Panc1 (cell line): ENCODE results near the gene SLC20A1. TPM values are rescaled to one million over a fixed set of nuclear protein-coding genes. Genes with fewer than 3 reads are reported as not detected.
A peak's percentile ranks its signal among the peaks of the same experiment; 100 is the strongest.

ENCODE experiments used
- ATAC-seq: fragments of 200-7000 bp; cut with Tn5 transposase; 2 replicates; pipeline ENCODE4 v1.9.1; 2020; ENCODE audit warnings: mild to moderate bottlenecking, moderate library complexity
- BruUV-seq: library from RNA; stranded (reverse); fragments of 400-500 nt; replicated peaks from 2 replicates; lab custom pipeline; 2021; lab: Mats Ljungman, UMichigan
- CTCF ChIA-PET: fragments of 300-600 bp; sonication (Branson Sonifier 250); formaldehyde crosslinking; loops from one replicate; lab custom pipeline; 2022; ENCODE audit warnings: antibody characterized with exemption; lab: Charles Lee
- POLR2A ChIA-PET: fragments of 300-600 bp; sonication (Branson Sonifier 250); formaldehyde crosslinking; loops from one replicate; lab custom pipeline; 2022; ENCODE audit warnings: antibody characterized with exemption; lab: Charles Lee
- DNase-seq: peaks from one replicate; pipeline ENCODE4 v3.0.0-alpha.2; 2010; ENCODE audit warnings: low read depth, low spot score
- H3K27ac ChIP-seq: 2 replicates; pipeline ENCODE4 v1.5.1; 2011; ENCODE audit warnings: mild to moderate bottlenecking, low read length, inconsistent platforms
- H3K27me3 ChIP-seq: fragments of 200-500 bp; sonication (Bioruptor generic); 2 replicates; pipeline ENCODE4 v1.6.0; 2014; ENCODE audit warnings: low read length, inconsistent platforms; ENCODE audit not compliant: control insufficient read depth, insufficient read depth
- H3K36me3 ChIP-seq: fragments of 200-500 bp; sonication (Bioruptor generic); 2 replicates; pipeline ENCODE4 v1.5.1; 2014; ENCODE audit warnings: inconsistent platforms, mild to moderate bottlenecking, low read length, moderate library complexity; ENCODE audit not compliant: control insufficient read depth, insufficient read depth
- H3K4me1 ChIP-seq: 2 replicates; pipeline ENCODE4 v1.5.1; 2011; ENCODE audit warnings: inconsistent platforms, mild to moderate bottlenecking, low read length, moderate library complexity; ENCODE audit not compliant: control insufficient read depth, insufficient read depth
- H3K4me3 ChIP-seq, 2 experiments: 2 replicates each; pipeline ENCODE4 v1.5.1; 2011 to 2012; ENCODE audit warnings: low read depth in 2 of 2, low read length in 2 of 2, mild to moderate bottlenecking in 2 of 2, inconsistent platforms in 1 of 2, moderate library complexity in 1 of 2
- H3K9me3 ChIP-seq: fragments of 200-500 bp; sonication (Bioruptor generic); 2 replicates; pipeline ENCODE4 v1.5.1; 2014; ENCODE audit warnings: low read depth, mild to moderate bottlenecking, inconsistent platforms, low read length, moderate library complexity; ENCODE audit not compliant: control insufficient read depth, insufficient read depth
- CTCF ChIP-seq: fragments of 450-650 bp; IDR thresholded peaks from 2 replicates; pipeline ENCODE4 v1.5.1; 2017; ENCODE audit warnings: mild to moderate bottlenecking
- POLR2AphosphoS5 ChIP-seq: IDR thresholded peaks from 2 replicates; pipeline ENCODE4 v1.6.1; 2012; ENCODE audit warnings: mild to moderate bottlenecking, low read depth, low read length, moderate library complexity
- SIN3A ChIP-seq: IDR thresholded peaks from 2 replicates; pipeline ENCODE4 v1.6.1; 2012; ENCODE audit warnings: low read depth, mild to moderate bottlenecking, low read length, moderate library complexity, borderline replicate concordance; ENCODE audit not compliant: insufficient read depth
- TCF7L2 ChIP-seq: IDR thresholded peaks from 2 replicates; pipeline ENCODE4 v1.6.1; 2011; ENCODE audit warnings: mild to moderate bottlenecking, low read depth, low read length, inconsistent platforms
- in situ Hi-C: cut with HindIII; loops from 2 replicates; pipeline ENCODE4 v1.10.0; 2016; ENCODE audit warnings: low sequenced_read_pairs, low pct_unique_long_range_greater_than_20kb
- intact Hi-C: fragments of 100-400 bp; cut with micrococcal nuclease; formaldehyde crosslinking; loops from one replicate; pipeline ENCODE4 v1.10.0; 2022; ENCODE audit not compliant: unreplicated experiment
- total RNA-seq: library from RNA; stranded (reverse); gene quantifications from one replicate; pipeline ENCODE4 v1.2.1, GENCODE V29; 2021; ENCODE audit not compliant: unreplicated experiment
- TF ChIP-seq, protein P1 (sequence below), 2 experiments: IDR thresholded peaks; 2 replicates each; pipeline ENCODE4 v1.6.1; 2011 to 2012; ENCODE audit warnings: low read depth in 2 of 2, control low read depth in 1 of 2, low read length in 1 of 2, mild to moderate bottlenecking in 1 of 2, moderate library complexity in 1 of 2; ENCODE audit not compliant: insufficient read depth in 1 of 2

SLC20A1 gene
- total RNA-seq, 1 experiment from 2014 or later = 72.0 TPM

GRCh38 chr2:112692918-112693317 is 47.2 kb downstream of the SLC20A1 start:
- TF ChIP-seq SIN3A = no peak
- no peak for TF ChIP-seq POLR2AphosphoS5
- no peak for TF ChIP-seq TCF7L2
- TF ChIP-seq CTCF = no peak
- TF ChIP-seq, protein P1, sequence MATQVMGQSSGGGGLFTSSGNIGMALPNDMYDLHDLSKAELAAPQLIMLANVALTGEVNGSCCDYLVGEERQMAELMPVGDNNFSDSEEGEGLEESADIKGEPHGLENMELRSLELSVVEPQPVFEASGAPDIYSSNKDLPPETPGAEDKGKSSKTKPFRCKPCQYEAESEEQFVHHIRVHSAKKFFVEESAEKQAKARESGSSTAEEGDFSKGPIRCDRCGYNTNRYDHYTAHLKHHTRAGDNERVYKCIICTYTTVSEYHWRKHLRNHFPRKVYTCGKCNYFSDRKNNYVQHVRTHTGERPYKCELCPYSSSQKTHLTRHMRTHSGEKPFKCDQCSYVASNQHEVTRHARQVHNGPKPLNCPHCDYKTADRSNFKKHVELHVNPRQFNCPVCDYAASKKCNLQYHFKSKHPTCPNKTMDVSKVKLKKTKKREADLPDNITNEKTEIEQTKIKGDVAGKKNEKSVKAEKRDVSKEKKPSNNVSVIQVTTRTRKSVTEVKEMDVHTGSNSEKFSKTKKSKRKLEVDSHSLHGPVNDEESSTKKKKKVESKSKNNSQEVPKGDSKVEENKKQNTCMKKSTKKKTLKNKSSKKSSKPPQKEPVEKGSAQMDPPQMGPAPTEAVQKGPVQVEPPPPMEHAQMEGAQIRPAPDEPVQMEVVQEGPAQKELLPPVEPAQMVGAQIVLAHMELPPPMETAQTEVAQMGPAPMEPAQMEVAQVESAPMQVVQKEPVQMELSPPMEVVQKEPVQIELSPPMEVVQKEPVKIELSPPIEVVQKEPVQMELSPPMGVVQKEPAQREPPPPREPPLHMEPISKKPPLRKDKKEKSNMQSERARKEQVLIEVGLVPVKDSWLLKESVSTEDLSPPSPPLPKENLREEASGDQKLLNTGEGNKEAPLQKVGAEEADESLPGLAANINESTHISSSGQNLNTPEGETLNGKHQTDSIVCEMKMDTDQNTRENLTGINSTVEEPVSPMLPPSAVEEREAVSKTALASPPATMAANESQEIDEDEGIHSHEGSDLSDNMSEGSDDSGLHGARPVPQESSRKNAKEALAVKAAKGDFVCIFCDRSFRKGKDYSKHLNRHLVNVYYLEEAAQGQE (IDR thresholded peaks at IDR 0.05; ENCODE audit: insufficient read depth in 1 of 2, low read depth in 2 of 2, low read length in 1 of 2) = no peak
- DNase-seq (no peak), ATAC-seq (no peak)
- in situ Hi-C loops = no loop called here
- H3K9me3 ChIP-seq = no peaks in the 10 kb centered on the region
- no TSS peak for BruUV-seq
- H3K27ac ChIP-seq = peak overlapping the region; percentile 45; the same call in 1 of the 2 replicates
- H3K36me3 ChIP-seq = no peaks in the 10 kb centered on the region
- no peak overlapping the region for H3K4me3 ChIP-seq
- intact Hi-C loops = no loop called here
- no peaks in the 10 kb centered on the region for H3K27me3 ChIP-seq
- H3K4me1 ChIP-seq = peaks cover 23% of the 10 kb centered on the region
- ChIA-PET CTCF (interaction anchor here (1.2 kb wide), 1 partner anchor 93 kb away, joined by 5 read pairs; no protein-coding TSS in a partner anchor), POLR2A (interaction anchor here (0.5 kb wide), 1 partner anchor 61 kb away, joined by 5 read pairs; no protein-coding TSS in a partner anchor)

DNA sequence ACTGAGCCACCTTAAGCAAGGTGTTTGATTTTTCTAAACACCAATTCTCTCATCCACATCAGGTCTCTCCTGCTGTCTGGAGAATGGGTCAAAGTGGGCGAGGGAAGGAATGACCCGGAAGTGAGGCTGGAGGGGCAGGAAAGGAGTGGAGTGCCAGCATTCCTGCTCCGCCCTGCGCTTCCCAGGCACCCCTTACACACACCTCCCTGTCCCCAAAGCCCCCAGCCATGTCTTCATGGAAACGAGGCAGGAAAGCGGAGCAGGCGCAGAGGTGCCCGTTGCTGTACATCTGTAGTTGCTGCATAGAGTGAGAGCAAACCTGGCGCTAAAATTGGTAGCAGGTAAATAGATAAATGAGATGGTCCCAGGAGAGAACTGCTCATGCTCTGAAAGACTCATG is 47.9 kb downstream of the SLC20A1 start:
- ChIA-PET POLR2A (no interaction called here), CTCF (no interaction called here)
- H3K9me3 ChIP-seq = no peaks in the 10 kb centered on the region
- no TSS peak for BruUV-seq
- no peak overlapping the region for H3K4me3 ChIP-seq
- H3K27me3 ChIP-seq = no peaks in the 10 kb centered on the region
- intact Hi-C loops = no loop called here
- no peak for ATAC-seq
- in situ Hi-C loops = no loop called here
- no peaks in the 10 kb centered on the region for H3K36me3 ChIP-seq
- no peak for TF ChIP-seq SIN3A
- no peak for TF ChIP-seq POLR2AphosphoS5
- TF ChIP-seq, protein P1 (IDR thresholded peaks at IDR 0.05; ENCODE audit: insufficient read depth in 1 of 2, low read depth in 2 of 2, low read length in 1 of 2) = no peak
- TF ChIP-seq CTCF = no peak
- no peak for TF ChIP-seq TCF7L2
- no peak for DNase-seq
- H3K27ac ChIP-seq = peak overlapping the region; percentile 26; the same call in 1 of the 2 replicates
- H3K4me1 ChIP-seq = peaks cover 23% of the 10 kb centered on the region
